Midbrain (tissue), 1 donor: ENCODE results near the gene P2RX3.

Experiments used
- DNase-seq: peaks from one replicate; lab custom pipeline; 2025; lab: John Stamatoyannopoulos, UW

Gene P2RX3

GRCh38 chr11:57421066-57421465, 82.9 kb downstream of the P2RX3 start:
- no peak for DNase-seq

- DNase-seq = no peak
Observed at GRCh38 chr11:57421805-57422204, 83.7 kb downstream of the P2RX3 start.
